CD4-positive, CD25-positive, alpha-beta regulatory T cell (primary cell): ENCODE results near the gene ORAI1. TPM values are rescaled to one million over a fixed set of nuclear protein-coding genes. Genes with fewer than 3 reads are reported as not detected.
"Not testable (repeated sequence)": the region's sequence is repeated elsewhere in the genome, so short reads cannot be mapped to it uniquely, and the experiment has no call there.

ENCODE experiments used
- ATAC-seq, 2 donors: fragments of 150-1000 bp; cut with Tn5 transposase; one replicate each; pipeline ENCODE4 v1.10.0; 2021; ENCODE audit warnings: low read depth in 2 of 2, moderate number of reproducible peaks in 2 of 2, moderate library complexity in 1 of 2
- DNase-seq, 3 donors: peaks; one replicate each; pipeline versions ENCODE4 v3.0.0 to v3.0.0-alpha.2; 2012 to 2022; ENCODE audit warnings: mixed read lengths in 1 of 3
- H3K27ac ChIP-seq: one replicate; pipeline ENCODE4 v1.7.0; 2013; ENCODE audit warnings: mild to moderate bottlenecking, low read length; ENCODE audit not compliant: insufficient read depth, poor library complexity, severe bottlenecking
- H3K27me3 ChIP-seq: one replicate; pipeline ENCODE4 v1.7.0; 2013; ENCODE audit warnings: low read length; ENCODE audit not compliant: control insufficient read depth, insufficient read depth
- H3K36me3 ChIP-seq: one replicate; pipeline ENCODE4 v1.7.0; 2013; ENCODE audit warnings: mild to moderate bottlenecking, low read length, moderate library complexity; ENCODE audit not compliant: control insufficient read depth, insufficient read depth
- H3K4me1 ChIP-seq: 2 replicates; pipeline ENCODE4 v1.7.0; 2013; ENCODE audit warnings: mild to moderate bottlenecking, low read length; ENCODE audit not compliant: insufficient read depth, control insufficient read depth, poor library complexity, severe bottlenecking
- H3K4me3 ChIP-seq: one replicate; pipeline ENCODE4 v1.7.0; 2013; ENCODE audit warnings: low read depth, mild to moderate bottlenecking, low read length, moderate library complexity
- H3K9me3 ChIP-seq, 2 experiments: 1 replicate in 1 of 2; 2 replicates in 1 of 2; pipeline ENCODE4 v1.7.0; 2013; ENCODE audit warnings: low read length in 2 of 2, mild to moderate bottlenecking in 1 of 2, moderate library complexity in 1 of 2; ENCODE audit not compliant: control insufficient read depth in 2 of 2
- H3K27ac Mint-ChIP-seq, 3 donors: one replicate each; pipeline ENCODE4 v1.8.0; 2020 to 2022; ENCODE audit warnings: mild to moderate bottlenecking in 3 of 3, mixed read lengths in 3 of 3, moderate library complexity in 2 of 3
- H3K27me3 Mint-ChIP-seq: one replicate; pipeline ENCODE4 v1.8.0; 2022; ENCODE audit warnings: mild to moderate bottlenecking, mixed read lengths
- H3K36me3 Mint-ChIP-seq: one replicate; pipeline ENCODE4 v1.8.0; 2020; ENCODE audit warnings: mixed read lengths
- H3K4me1 Mint-ChIP-seq, 4 donors: one replicate each; pipeline ENCODE4 v1.8.0; 2020 to 2022; ENCODE audit warnings: mixed read lengths in 4 of 4, mild to moderate bottlenecking in 1 of 4
- H3K4me3 Mint-ChIP-seq, 4 donors: one replicate each; pipeline ENCODE4 v1.8.0; 2020 to 2022; ENCODE audit warnings: mild to moderate bottlenecking in 4 of 4, mixed read lengths in 4 of 4, moderate library complexity in 3 of 4
- H3K9me3 Mint-ChIP-seq, 7 donors: one replicate each; pipeline ENCODE4 v1.8.0; 2020 to 2022; ENCODE audit warnings: mixed read lengths in 7 of 7, mild to moderate bottlenecking in 3 of 7, moderate library complexity in 2 of 7
- polyA plus RNA-seq, 4 donors: library from polyadenylated mRNA; unstranded; fragments of 300-500 nt; fragmentation: Illumina TruSeq; gene quantifications; one replicate each; pipeline ENCODE4 v1.2.3, GENCODE V29; 2021
- total RNA-seq: library from RNA; stranded (reverse); gene quantifications from one replicate; pipeline ENCODE4 v1.2.3, GENCODE V29; 2022

ORAI1 gene
- total and polyA plus RNA-seq, 5 donors from 2014 or later = 53.5 to 181 (median 168) TPM

DNA sequence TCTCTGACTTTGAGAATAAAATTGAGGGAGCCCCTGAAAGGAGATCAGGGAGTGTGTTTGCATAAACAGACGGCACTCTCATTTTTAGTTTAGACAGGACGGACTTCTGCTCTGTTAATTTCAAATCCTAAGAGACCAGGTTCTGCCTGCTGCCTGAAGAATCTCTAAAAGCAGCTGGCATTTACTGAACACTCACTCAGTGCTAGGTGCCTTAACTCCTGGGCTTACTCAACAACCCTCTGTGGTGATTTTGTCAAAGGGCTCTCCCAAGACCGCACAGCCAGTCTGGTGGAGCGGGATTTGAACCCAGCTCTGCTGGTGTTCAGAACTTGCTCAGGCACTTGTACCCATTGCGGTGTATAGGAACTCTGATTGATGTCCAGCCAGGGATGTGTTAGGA is 2.2 kb downstream of the ORAI1 start:
- H3K4me3 Mint-ChIP-seq = peak overlapping the region; percentile 95 to 100 (median 97)
- H3K4me1 Mint-ChIP-seq = peaks cover 21 to 71% (median 50%) of the 10 kb centered on the region in 4 donors
- peaks cover 12% of the 10 kb centered on the region for H3K36me3 Mint-ChIP-seq
- peak overlapping the region; percentile 91 for H3K4me3 ChIP-seq
- no peaks in the 10 kb centered on the region for H3K9me3 ChIP-seq
- DNase-seq (peak in 1 of 3 donors; percentile 20), ATAC-seq (no peak)
- no peaks in the 10 kb centered on the region for H3K27me3 ChIP-seq
- H3K27ac ChIP-seq = peak overlapping the region; percentile 94
- H3K36me3 ChIP-seq = peaks cover 9% of the 10 kb centered on the region
- H3K9me3 Mint-ChIP-seq = no peaks in the 10 kb centered on the region
- peak overlapping the region; percentile 90 to 97 (median 97) for H3K27ac Mint-ChIP-seq
- H3K4me1 ChIP-seq = peaks cover 74% of the 10 kb centered on the region
- H3K27me3 Mint-ChIP-seq = no peaks in the 10 kb centered on the region

DNA sequence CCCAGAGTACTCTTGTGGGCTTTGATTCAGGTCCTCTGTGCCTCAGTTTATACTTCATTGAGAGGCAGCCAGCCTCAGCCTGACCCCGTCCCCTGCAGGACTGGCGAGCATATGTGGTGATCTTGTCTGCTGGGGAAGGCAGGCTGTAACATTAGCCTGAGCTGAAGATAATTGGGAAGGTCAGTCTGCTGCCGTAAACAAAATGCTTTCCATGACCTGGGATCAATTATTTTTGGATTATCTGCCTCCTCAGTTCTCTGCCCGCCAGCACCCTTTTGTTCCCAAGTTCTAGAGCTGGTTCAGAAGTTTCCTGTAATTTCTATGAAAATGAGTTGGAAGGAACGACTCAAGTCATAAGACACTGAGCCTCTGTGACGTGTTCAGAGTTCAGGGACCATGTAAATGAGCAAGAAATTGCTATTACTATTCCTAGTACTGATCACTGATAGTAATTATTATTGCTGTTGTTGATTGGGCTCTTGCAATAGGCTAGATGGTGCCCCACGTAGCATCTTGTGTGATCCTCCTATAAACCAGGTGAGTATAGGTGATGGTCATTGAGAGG is 4.5 kb downstream of the ORAI1 start:
- H3K9me3 Mint-ChIP-seq = no peaks in the 10 kb centered on the region
- Histone ChIP-seq H3K9me3 (no peaks in the 10 kb centered on the region), H3K27ac (peak overlapping the region; percentile 94), H3K36me3 (peaks cover 9% of the 10 kb centered on the region), H3K27me3 (no peaks in the 10 kb centered on the region), H3K4me3 (peak overlapping the region; percentile 18), H3K4me1 (peaks cover 75% of the 10 kb centered on the region)
- H3K36me3 Mint-ChIP-seq = peaks cover 12% of the 10 kb centered on the region
- peaks cover 21 to 75% (median 47%) of the 10 kb centered on the region in 4 donors for H3K4me1 Mint-ChIP-seq
- ATAC-seq (no peak), DNase-seq (no peak)
- peak overlapping the region; percentile 80 to 100 (median 97) for H3K4me3 Mint-ChIP-seq
- no peaks in the 10 kb centered on the region for H3K27me3 Mint-ChIP-seq
- peak overlapping the region in 2 of 3 donors; percentile 91 to 97 for H3K27ac Mint-ChIP-seq

DNA sequence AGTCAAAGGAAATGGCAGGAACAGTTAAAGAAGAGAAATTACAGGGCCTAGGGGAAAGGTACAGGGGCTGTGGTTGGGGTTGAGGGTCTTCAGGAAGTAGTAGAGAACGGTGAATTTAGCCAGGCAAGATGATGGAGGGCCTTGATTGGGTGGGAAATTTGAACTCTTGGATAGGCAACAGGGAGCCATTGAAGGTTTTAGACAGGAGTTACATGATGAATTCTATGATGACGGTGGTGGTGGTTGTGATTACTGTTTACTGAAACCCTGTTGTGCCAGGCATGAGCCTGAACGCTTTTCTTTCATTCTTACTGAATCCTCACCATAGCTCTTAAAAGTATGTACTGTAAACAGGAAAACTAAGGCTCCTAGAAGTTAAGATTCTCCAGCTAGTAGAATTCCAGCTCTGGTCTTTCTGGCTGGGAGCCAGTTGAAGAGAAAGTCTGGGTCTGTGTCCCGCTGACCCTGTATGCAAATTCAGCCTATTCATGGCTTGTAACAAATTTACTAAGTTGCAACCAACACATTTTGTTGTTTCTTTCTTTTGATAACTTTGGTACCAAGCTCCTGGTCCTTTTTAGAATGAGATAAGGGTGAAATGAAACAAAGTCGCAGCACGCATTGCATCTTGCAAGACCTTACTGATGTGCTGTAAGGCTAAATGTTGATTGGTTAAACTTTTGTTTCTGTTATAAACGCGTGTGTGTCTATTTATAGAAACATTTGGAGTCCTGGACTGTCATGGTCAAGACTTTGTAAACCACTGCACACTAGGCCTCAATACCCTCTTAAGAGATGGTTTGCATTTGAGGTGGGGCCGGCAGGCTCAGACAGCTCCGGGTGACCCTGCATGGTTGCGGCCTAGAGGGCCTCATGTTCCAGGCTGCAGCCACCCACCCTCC is 6.0 kb downstream of the ORAI1 start:
- peak overlapping the region; percentile 63 for H3K27ac ChIP-seq
- peaks cover 9% of the 10 kb centered on the region for H3K36me3 ChIP-seq
- H3K9me3 ChIP-seq = no peaks in the 10 kb centered on the region
- peak overlapping the region; percentile 77 to 95 (median 92) for H3K27ac Mint-ChIP-seq
- peaks cover 83% of the 10 kb centered on the region for H3K4me1 ChIP-seq
- peaks cover 12% of the 10 kb centered on the region for H3K36me3 Mint-ChIP-seq
- no peak for DNase-seq
- peaks cover 19 to 86% (median 55%) of the 10 kb centered on the region in 4 donors for H3K4me1 Mint-ChIP-seq
- no peak for ATAC-seq
- H3K9me3 Mint-ChIP-seq = no peaks in the 10 kb centered on the region
- H3K27me3 ChIP-seq = no peaks in the 10 kb centered on the region
- H3K27me3 Mint-ChIP-seq = no peaks in the 10 kb centered on the region
- peak overlapping the region; percentile 64 to 100 (median 77) for H3K4me3 Mint-ChIP-seq
- peak overlapping the region; percentile 45 for H3K4me3 ChIP-seq

DNA sequence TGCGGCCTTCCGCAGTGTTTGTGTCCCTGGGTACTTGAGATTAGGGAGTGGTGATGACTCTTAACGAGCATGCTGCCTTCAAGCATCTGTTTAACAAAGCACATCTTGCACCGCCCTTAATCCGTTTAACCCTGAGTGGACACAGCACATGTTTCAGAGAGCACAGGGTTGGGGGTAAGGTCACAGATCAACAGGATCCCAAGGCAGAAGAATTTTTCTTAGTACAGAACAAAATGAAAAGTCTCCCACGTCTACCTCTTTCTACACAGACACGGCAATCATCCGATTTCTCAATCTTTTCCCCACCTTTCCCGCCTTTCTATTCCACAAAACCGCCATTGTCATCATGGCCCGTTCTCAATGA is 7.5 kb downstream of the ORAI1 start:
- not testable (repeated sequence) for H3K9me3 ChIP-seq, H3K27me3 Mint-ChIP-seq, H3K9me3 Mint-ChIP-seq, H3K4me3 ChIP-seq, H3K27me3 ChIP-seq, H3K36me3 ChIP-seq, H3K27ac Mint-ChIP-seq, H3K27ac ChIP-seq, ATAC-seq, H3K4me3 Mint-ChIP-seq, DNase-seq
- H3K36me3 Mint-ChIP-seq = peaks cover 12% of the 10 kb centered on the region
- peaks cover 81% of the 10 kb centered on the region for H3K4me1 ChIP-seq
- H3K4me1 Mint-ChIP-seq = peaks cover 6 to 88% (median 58%) of the 10 kb centered on the region in 4 donors

DNA sequence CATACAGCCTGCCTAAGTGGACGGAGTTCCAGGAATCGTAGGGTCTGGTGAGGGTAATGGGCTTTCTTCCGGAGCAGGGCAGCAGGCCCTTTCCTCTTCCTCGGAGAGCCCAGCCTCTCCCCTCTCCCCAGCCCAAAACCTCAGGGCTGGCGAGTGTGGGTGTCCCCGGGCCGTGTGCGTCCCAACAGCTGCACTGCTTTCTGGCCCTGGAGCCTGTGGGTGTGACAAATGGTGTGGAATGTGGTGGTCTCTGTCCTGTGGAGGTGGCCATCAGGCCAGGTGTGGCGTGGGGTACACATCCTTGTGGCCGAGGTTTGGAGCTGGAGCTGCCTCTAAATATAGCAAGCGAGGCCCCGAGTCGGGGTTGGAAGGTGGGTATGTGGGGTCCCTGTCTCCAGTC is 8.5 kb downstream of the ORAI1 start:
- Histone ChIP-seq H3K4me3 (no peak overlapping the region), H3K9me3 (no peaks in the 10 kb centered on the region), H3K27me3 (no peaks in the 10 kb centered on the region), H3K27ac (peak overlapping the region; percentile 29), H3K4me1 (peaks cover 74% of the 10 kb centered on the region), H3K36me3 (peaks cover 9% of the 10 kb centered on the region)
- DNase-seq (no peak), ATAC-seq (no peak)
- peaks cover 12% of the 10 kb centered on the region for H3K36me3 Mint-ChIP-seq
- no peaks in the 10 kb centered on the region for H3K27me3 Mint-ChIP-seq
- peak overlapping the region; percentile 43 to 70 (median 60) for H3K4me3 Mint-ChIP-seq
- no peaks in the 10 kb centered on the region for H3K9me3 Mint-ChIP-seq
- H3K4me1 Mint-ChIP-seq = peaks cover 6 to 81% (median 51%) of the 10 kb centered on the region in 4 donors
- peak overlapping the region; percentile 79 to 97 (median 94) for H3K27ac Mint-ChIP-seq

DNA sequence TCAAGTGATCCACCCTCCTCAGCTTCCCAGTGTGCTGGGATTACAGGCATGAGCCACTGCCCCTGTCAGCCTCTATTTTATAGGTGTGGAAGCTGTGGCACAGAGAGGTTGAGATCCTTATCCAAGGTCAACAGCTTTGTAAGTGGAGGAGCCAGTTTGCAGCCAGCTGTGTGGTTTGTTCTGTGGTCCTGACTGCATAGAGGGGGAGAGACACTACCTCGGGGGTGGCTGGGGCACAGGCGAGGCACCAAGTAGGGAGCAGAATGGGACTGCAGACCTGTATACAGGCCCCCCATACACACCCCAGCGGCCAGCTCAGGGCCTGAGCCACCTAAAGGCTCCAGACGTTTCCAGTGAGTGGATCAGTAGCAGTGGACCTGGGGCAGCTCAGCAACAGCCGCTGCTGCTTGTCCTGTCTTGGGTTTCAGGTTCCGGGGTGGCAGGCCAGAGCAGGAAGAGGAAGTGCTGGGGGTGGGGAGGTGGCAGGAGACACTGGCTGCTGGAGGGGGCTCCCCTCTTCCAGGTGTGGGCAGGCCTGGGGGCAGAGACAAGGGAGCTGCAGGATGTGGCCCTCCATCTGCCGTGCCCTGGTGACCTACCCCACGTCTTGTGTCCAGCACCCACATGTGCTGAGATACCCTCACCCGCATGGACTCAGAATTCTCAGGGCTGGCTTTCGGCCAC is 11.0 kb downstream of the ORAI1 start:
- H3K4me1 Mint-ChIP-seq = peaks cover 0 to 73% (median 31%) of the 10 kb centered on the region in 4 donors
- no peaks in the 10 kb centered on the region for H3K9me3 Mint-ChIP-seq
- H3K27ac Mint-ChIP-seq = peak overlapping the region; percentile 88 to 95 (median 94)

DNA sequence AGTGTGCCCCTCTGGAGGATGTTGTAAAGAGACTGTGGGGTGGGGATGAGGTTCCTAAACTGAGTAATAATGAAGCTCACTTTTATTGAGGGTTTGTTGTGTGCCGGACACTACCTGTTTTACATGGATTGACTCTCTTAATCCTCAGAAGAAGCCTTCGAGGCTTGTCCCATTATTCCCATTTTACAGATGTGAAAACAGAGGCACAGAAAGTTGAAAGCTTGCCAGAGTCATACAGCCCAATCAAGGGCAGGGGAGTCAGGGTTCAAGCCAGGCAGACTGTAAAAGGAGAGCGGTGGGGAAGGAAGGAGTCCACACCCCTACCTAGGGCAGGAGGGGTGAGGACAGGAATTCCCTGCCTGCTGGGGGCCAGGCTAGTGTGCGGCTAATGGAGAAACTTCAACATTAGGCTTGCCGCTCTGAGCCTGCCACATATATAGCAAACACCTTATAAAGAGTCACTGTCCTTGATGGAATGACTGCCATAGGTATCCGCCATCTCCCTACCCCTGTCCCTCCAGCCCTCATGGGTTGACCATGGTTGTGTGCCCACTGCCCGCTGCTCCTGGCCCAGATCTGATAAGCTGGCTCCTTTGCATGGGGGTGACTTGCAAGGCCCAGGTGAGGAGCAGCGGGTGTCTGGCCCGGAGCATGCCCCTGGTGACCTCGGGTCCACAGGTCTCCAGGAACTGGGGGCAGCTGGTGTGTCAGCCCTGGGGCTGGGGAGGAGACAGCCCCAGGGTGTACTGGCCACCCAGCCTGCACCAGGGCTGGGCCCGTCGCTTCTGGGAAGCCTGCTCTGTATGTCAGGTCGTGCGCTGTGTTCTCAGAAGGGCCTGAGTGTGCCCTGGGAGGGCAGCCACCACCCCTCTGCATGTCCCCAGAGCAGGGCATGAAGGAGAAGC is 12.2 kb downstream of the ORAI1 start:
- peaks cover 0 to 62% (median 23%) of the 10 kb centered on the region in 4 donors for H3K4me1 Mint-ChIP-seq
- no peaks in the 10 kb centered on the region for H3K9me3 Mint-ChIP-seq
- peaks cover 40% of the 10 kb centered on the region for H3K4me1 ChIP-seq
- no peak for DNase-seq
- peaks cover 17% of the 10 kb centered on the region for H3K36me3 ChIP-seq
- H3K4me3 Mint-ChIP-seq = peak overlapping the region; percentile 11 to 78 (median 70)
- H3K36me3 Mint-ChIP-seq = peaks cover 13% of the 10 kb centered on the region
- H3K27ac ChIP-seq = peak overlapping the region; percentile 84
- H3K27me3 Mint-ChIP-seq = no peaks in the 10 kb centered on the region
- no peaks in the 10 kb centered on the region for H3K9me3 ChIP-seq
- H3K4me3 ChIP-seq = no peak overlapping the region
- peak overlapping the region; percentile 88 to 95 (median 94) for H3K27ac Mint-ChIP-seq
- ATAC-seq = no peak
- no peaks in the 10 kb centered on the region for H3K27me3 ChIP-seq

More for the DNA sequence above, 11.0 kb downstream of the ORAI1 start:
- Histone ChIP-seq H3K9me3 (no peaks in the 10 kb centered on the region), H3K4me1 (peaks cover 50% of the 10 kb centered on the region), H3K36me3 (peaks cover 14% of the 10 kb centered on the region), H3K27ac (peak overlapping the region; percentile 84), H3K27me3 (no peaks in the 10 kb centered on the region), H3K4me3 (peak overlapping the region; percentile 54)
- peaks cover 13% of the 10 kb centered on the region for H3K36me3 Mint-ChIP-seq
- ATAC-seq (peak; percentile 84 to 88), DNase-seq (peak; percentile 30 to 83 (median 48))
- H3K4me3 Mint-ChIP-seq = peak overlapping the region; percentile 64 to 78 (median 70)
- H3K27me3 Mint-ChIP-seq = no peaks in the 10 kb centered on the region
